ENCODE measurements around the gene RPS28. TPM values are rescaled to one million over a fixed set of nuclear protein-coding genes. Genes with fewer than 3 reads are reported as not detected.
"Not testable (repeated sequence)": the region's sequence is repeated elsewhere in the genome, so short reads cannot be mapped to it uniquely, and the experiment has no call there.

RPS28 gene
- total RNA-seq, 1 experiment from 2014 or later = 2,594 TPM

DNA sequence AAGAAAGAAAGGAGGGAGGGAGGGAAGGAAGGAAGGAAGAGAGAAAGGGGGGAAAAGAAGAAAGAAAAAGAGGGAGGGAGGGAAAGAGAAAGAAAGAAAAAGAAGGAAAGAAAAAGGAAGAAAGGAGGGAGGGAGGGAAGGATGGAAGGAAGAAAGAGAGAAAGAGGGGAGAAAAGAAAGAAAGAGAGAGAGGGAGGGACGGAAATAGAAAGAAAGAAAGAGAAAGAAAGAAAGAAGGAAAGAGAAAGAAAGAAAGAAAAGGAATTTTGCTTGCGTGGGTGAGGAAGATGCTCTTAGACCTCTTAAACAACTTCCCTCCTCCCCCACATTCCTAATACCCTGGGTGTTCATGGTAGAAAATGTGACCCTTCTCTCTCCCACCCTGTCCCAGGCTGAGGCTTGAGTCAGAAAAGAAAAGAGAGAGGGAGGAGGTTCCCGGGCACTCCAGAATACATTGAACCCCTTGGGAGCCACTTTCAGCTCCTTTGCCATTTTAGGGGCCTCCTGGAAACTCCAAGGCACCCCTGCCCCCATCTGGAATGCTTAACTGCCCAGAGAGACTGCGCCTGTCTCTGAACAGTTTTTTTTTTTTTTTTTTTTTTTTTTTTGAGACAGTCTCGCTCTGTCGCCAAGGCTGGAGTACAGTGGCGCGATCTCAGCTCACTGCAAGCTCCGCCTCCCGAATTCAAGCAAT is 31.0 kb downstream of the RPS28 start:
- BruUV-seq (replicated peaks) = no TSS peak
- ChIA-PET CTCF (interaction anchor here (0.5 to 0.6 kb wide), 2 partner anchors 9 to 229 kb away, joined by 4 to 9 read pairs; no protein-coding TSS in a partner anchor), POLR2A (ENCODE audit: unreplicated experiment) (interaction anchor here (0.7 kb wide), 1 partner anchor 38 kb away, joined by 22 read pairs; the partner anchor contains the start of gene RAB11B)
- DNase-seq (no peak), ATAC-seq (no peak)
- Histone ChIP-seq H2AFZ (ENCODE audit: low read length) (no peak overlapping the region), H3F3A (ENCODE audit: low read length, unreplicated experiment) (peaks cover 4% of the 10 kb centered on the region), H3K27me3 (ENCODE audit: low read length) (no peaks in the 10 kb centered on the region), H3K36me3 (ENCODE audit: low read depth, low read length) (no peaks in the 10 kb centered on the region), H3K9me3 (ENCODE audit: low read length) (no peaks in the 10 kb centered on the region), H3K9me2 (replicated peaks; ENCODE audit: low read length) (no peaks in the 10 kb centered on the region), H3K4me3 (ENCODE audit: low read length) (peak overlapping the region; percentile 42; the same call in 1 of the 2 replicates), H3K27ac (ENCODE audit: low read length) (no peak overlapping the region), H3K4me2 (ENCODE audit: low read length) (peak overlapping the region; percentile 38; the same call in 1 of the 2 replicates), H3K9ac (ENCODE audit: low read length) (no peak overlapping the region), H4K20me1 (ENCODE audit: low read length) (0 out of 2 replicates have a peak, but pooled peaks cover 5% of the 10 kb centered on the region), H3K4me1 (ENCODE audit: insufficient read depth, low read length) (peaks cover 21% of the 10 kb centered on the region), H3K79me2 (ENCODE audit: low read length) (no peaks in the 10 kb centered on the region)
- intact Hi-C loops (cut with micrococcal nuclease) = loop anchor here (5.0 to 10.0 kb wide), 2 partner anchors 105 to 233 kb away; no protein-coding TSS in a partner anchor
- TF ChIP-seq EZH2phosphoT487 (IDR thresholded peaks at IDR 0.05; ENCODE audit: borderline replicate concordance, low read length) (no peak), EZH2 (IDR thresholded peaks at IDR 0.05; ENCODE audit: low read length, unreplicated experiment) (no peak), CTCF (conservative IDR thresholded peaks at IDR 0.05; ENCODE audit: low read depth, low read length) (no peak)

DNA sequence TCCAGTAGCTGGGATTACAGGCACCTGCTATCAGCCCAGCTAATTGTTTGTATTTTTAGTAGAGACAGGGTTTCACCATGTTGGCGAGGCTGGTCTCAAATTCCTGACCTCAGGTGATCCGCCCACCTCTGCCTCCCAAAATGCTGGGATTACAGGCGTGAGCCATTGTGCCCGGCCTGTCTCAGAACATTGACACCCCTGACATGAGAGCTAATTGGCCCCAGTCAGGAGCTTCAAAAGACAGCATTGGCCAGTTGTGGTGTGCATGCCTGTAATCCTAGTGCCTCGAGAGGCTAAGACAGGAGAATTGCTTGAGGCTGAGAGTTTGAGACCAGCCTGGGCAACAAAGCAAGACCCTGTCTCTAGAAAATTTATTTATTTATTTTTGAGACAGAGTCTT is 31.5 kb downstream of the RPS28 start:
- CTCF ChIA-PET = interaction anchor here (0.5 to 3.5 kb wide), 3 partner anchors 9 to 60 kb away, joined by 4 to 30 read pairs (median 8); partner anchors contain the start of gene MARCHF2
- not testable (repeated sequence) for H3K9me2 ChIP-seq (replicated peaks; ENCODE audit: low read length); DNase-seq; H3K36me3 ChIP-seq (ENCODE audit: low read depth, low read length); H3F3A ChIP-seq (ENCODE audit: low read length, unreplicated experiment); H3K9me3 ChIP-seq (ENCODE audit: low read length); H4K20me1 ChIP-seq (ENCODE audit: low read length); ATAC-seq; H2AFZ ChIP-seq (ENCODE audit: low read length); H3K79me2 ChIP-seq (ENCODE audit: low read length); H3K9ac ChIP-seq (ENCODE audit: low read length); H3K27me3 ChIP-seq (ENCODE audit: low read length); BruUV-seq (replicated peaks); H3K27ac ChIP-seq (ENCODE audit: low read length)
- Histone ChIP-seq H3K4me1 (ENCODE audit: insufficient read depth, low read length) (peaks cover 21% of the 10 kb centered on the region), H3K4me3 (ENCODE audit: low read length) (peak overlapping the region; percentile 42; the same call in 1 of the 2 replicates), H3K4me2 (ENCODE audit: low read length) (peak overlapping the region; percentile 38; the same call in 1 of the 2 replicates)
- intact Hi-C loops (cut with micrococcal nuclease) = loop anchor here (5.0 to 10.0 kb wide), 2 partner anchors 104 to 232 kb away; no protein-coding TSS in a partner anchor
- POLR2A ChIA-PET (ENCODE audit: unreplicated experiment) = interaction anchor here (0.7 kb wide), 1 partner anchor 37 kb away, joined by 22 read pairs; the partner anchor contains the start of gene RAB11B

DNA sequence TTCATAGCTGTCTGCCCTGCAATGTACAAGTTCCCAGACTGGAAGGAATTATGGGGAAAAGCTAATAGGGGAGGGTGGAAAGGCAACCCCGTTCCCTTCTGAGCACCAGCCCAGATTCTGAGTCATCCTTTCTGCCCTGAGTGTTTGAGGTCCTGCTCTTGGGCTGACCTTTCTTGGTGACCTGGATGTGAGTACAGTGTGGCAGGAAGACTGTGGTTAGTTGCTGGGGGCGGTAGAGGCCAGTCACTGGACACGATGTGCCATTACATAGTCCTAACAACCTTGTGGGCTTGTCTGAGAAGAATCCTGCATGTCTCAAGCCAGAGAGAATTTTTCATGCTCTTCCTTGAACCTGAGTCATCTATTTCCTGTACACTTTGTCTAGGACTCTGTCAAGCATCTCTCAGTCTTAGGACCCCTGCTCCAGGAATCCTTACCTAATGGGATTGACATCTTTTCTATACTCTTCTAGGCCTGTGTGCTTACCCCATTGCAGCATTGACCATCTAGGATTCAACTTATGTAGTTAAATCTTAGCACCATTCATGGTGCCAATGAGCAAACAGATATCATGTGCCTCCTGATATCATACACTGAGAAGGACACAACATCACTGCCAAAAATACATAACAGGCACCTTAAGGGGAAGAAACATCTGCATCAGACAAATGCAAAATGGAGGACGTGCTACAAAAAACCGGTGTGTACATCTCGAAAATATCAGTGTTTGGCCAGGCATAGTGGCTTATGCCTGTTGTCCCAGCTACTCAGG is 34.5 kb downstream of the RPS28 start:
- Histone ChIP-seq H3K4me1 (ENCODE audit: insufficient read depth, low read length) (peaks cover 21% of the 10 kb centered on the region), H3K4me3 (ENCODE audit: low read length) (no peak overlapping the region), H3K4me2 (ENCODE audit: low read length) (peak overlapping the region; percentile 35), H4K20me1 (ENCODE audit: low read length) (0 out of 2 replicates have a peak, but pooled peaks cover 5% of the 10 kb centered on the region), H3K9ac (ENCODE audit: low read length) (no peak overlapping the region), H3F3A (ENCODE audit: low read length, unreplicated experiment) (peaks cover 4% of the 10 kb centered on the region), H3K9me3 (ENCODE audit: low read length) (no peaks in the 10 kb centered on the region), H3K27me3 (ENCODE audit: low read length) (no peaks in the 10 kb centered on the region), H3K79me2 (ENCODE audit: low read length) (no peaks in the 10 kb centered on the region), H3K27ac (ENCODE audit: low read length) (peak overlapping the region; percentile 50), H2AFZ (ENCODE audit: low read length) (no peak overlapping the region), H3K36me3 (ENCODE audit: low read depth, low read length) (no peaks in the 10 kb centered on the region), H3K9me2 (replicated peaks; ENCODE audit: low read length) (no peaks in the 10 kb centered on the region)
- DNase-seq (peak; percentile 97), ATAC-seq (peak; percentile 93)
- intact Hi-C loops (cut with micrococcal nuclease) = loop anchor here (2.0 to 10.0 kb wide), 3 partner anchors 35 to 229 kb away; partner anchors contain the start of gene RAB11B
- CTCF ChIA-PET = interaction anchor here (0.6 to 3.5 kb wide), 4 partner anchors 29 to 150 kb away, joined by 3 to 30 read pairs (median 5); partner anchors contain the start of gene MARCHF2
- POLR2A ChIA-PET (ENCODE audit: unreplicated experiment) = interaction anchor here (1.0 to 1.1 kb wide), 2 partner anchors 35 to 158 kb away, joined by 4 read pairs; partner anchors contain the start of gene ZNF414
- TF ChIP-seq CTCF (conservative IDR thresholded peaks at IDR 0.05; ENCODE audit: low read depth, low read length) (0 out of 2 replicates have a peak, but pooled peaks have one; percentile 19), EZH2 (IDR thresholded peaks at IDR 0.05; ENCODE audit: low read length, unreplicated experiment) (no peak)
- no TSS peak for BruUV-seq (replicated peaks)

Measured in PC-3 (cell line).